ENCODE measurements around the gene SENP6. TPM values are rescaled to one million over a fixed set of nuclear protein-coding genes. Genes with fewer than 3 reads are reported as not detected.
"Not testable (repeated sequence)": the region's sequence is repeated elsewhere in the genome, so short reads cannot be mapped to it uniquely, and the experiment has no call there.

The SENP6 gene
- total and polyA plus RNA-seq, 10 donors = 29.2 to 166 (median 122) TPM

- intact Hi-C loops (cut with DNase I; ENCODE audit: low total_unique reads) = no loop called here
- no peak for DNase-seq
- 95 to 99% (median 96%) methylated on average over 2 of the region's 2 CpGs for WGBS, 5 donors
- Histone ChIP-seq H3K4me1 (no peaks in the 10 kb centered on the region), H3K36me3 (no peaks in the 10 kb centered on the region), H3K27me3 (replicated peaks in 1 of 7) (no peaks in the 10 kb centered on the region), H3K4me3 (no peak overlapping the region), H3K9me3 (peaks cover 0 to 6% (median 0%) of the 10 kb centered on the region in 8 donors), H3K27ac (no peak overlapping the region)
- TF ChIP-seq POLR2A (IDR thresholded peaks at IDR 0.05) (no peak), POLR2AphosphoS5 (IDR thresholded peaks at IDR 0.05) (no peak)
- TF ChIP-seq, protein P1, sequence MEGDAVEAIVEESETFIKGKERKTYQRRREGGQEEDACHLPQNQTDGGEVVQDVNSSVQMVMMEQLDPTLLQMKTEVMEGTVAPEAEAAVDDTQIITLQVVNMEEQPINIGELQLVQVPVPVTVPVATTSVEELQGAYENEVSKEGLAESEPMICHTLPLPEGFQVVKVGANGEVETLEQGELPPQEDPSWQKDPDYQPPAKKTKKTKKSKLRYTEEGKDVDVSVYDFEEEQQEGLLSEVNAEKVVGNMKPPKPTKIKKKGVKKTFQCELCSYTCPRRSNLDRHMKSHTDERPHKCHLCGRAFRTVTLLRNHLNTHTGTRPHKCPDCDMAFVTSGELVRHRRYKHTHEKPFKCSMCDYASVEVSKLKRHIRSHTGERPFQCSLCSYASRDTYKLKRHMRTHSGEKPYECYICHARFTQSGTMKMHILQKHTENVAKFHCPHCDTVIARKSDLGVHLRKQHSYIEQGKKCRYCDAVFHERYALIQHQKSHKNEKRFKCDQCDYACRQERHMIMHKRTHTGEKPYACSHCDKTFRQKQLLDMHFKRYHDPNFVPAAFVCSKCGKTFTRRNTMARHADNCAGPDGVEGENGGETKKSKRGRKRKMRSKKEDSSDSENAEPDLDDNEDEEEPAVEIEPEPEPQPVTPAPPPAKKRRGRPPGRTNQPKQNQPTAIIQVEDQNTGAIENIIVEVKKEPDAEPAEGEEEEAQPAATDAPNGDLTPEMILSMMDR (IDR thresholded peaks at IDR 0.05 in 8 of 11, conservative IDR thresholded peaks at IDR 0.05 in 3 of 11) = no peak
Measured at GRCh38 chr6:75588948-75589347, 12.7 kb upstream of the SENP6 start.

DNA sequence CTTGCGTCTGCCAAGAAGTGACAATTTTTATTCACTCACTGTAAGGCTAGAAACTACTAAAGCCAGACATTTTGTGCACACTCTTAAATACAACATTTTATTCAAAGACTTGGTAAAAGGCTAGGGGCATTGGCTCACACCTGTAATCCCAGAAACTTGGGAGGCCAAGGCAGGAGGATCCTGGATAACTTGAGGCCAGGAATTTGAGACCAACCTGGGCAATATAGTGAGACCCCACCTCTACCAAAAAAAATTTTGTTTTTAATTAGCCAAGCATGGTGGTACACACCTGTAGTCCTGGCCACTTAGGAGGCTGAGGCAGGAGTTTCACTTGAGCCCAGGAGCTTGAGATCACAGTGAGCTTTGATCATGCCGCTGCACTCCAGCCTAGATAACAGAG, 11.3 kb upstream of the SENP6 start:
- Histone ChIP-seq H3K36me3 (no peaks in the 10 kb centered on the region), H3K27me3 (replicated peaks in 1 of 7) (no peaks in the 10 kb centered on the region), H3K4me3 (no peak overlapping the region), H3K4me1 (no peaks in the 10 kb centered on the region), H3K27ac (no peak overlapping the region), H3K9me3 (no peaks in the 10 kb centered on the region)
- intact Hi-C loops (cut with DNase I; ENCODE audit: low total_unique reads) = no loop called here
- DNase-seq = no peak
- whole genome bisulfite sequencing, 5 donors = 95 to 100% (median 96%) methylated on average over 2 of the region's 2 CpGs
- TF ChIP-seq, protein P1 (IDR thresholded peaks at IDR 0.05 in 8 of 11, conservative IDR thresholded peaks at IDR 0.05 in 3 of 11) = no peak
- TF ChIP-seq POLR2A (IDR thresholded peaks at IDR 0.05) (no peak), POLR2AphosphoS5 (IDR thresholded peaks at IDR 0.05) (no peak)

- H3K36me3 ChIP-seq; H3K27ac ChIP-seq; H3K4me3 ChIP-seq; DNase-seq; H3K9me3 ChIP-seq; H3K27me3 ChIP-seq (replicated peaks in 1 of 7); intact Hi-C loops (cut with DNase I; ENCODE audit: low total_unique reads): not testable (repeated sequence)
- 75 to 100% (median 91%) methylated on average over 2 of the region's 2 CpGs for WGBS, 5 donors
- H3K4me1 ChIP-seq = peaks cover 9 to 47% (median 29%) of the 10 kb centered on the region in 6 donors
Measured at GRCh38 chr6:75596380-75596779, 5.3 kb upstream of the SENP6 start.

- Histone ChIP-seq H3K9me3 (no peaks in the 10 kb centered on the region), H3K36me3 (no peaks in the 10 kb centered on the region), H3K27me3 (replicated peaks in 1 of 7) (no peaks in the 10 kb centered on the region), H3K27ac (peak overlapping the region; percentile 96 to 99 (median 98)), H3K4me3 (peak overlapping the region in 4 of 8 donors; percentile 72 to 90 (median 78)), H3K4me1 (peaks cover 25 to 79% (median 59%) of the 10 kb centered on the region in 6 donors)
- TF ChIP-seq POLR2AphosphoS5 (IDR thresholded peaks at IDR 0.05) = no peak
- TF ChIP-seq, protein P1 (IDR thresholded peaks at IDR 0.05 in 8 of 11, conservative IDR thresholded peaks at IDR 0.05 in 3 of 11) = no peak
- TF ChIP-seq POLR2A (IDR thresholded peaks at IDR 0.05) = no peak
- intact Hi-C loops (cut with DNase I; ENCODE audit: low total_unique reads) = no loop called here
- DNase-seq = no peak
- 47 to 65% (median 57%) methylated on average over 7 of the region's 7 CpGs for WGBS, 5 donors
Measured at GRCh38 chr6:75600768-75601167, 912 bp upstream of the SENP6 start.
